ENCODE measurements around the gene WDR46.
A peak's percentile ranks its signal among the peaks of the same experiment; 100 is the strongest.

- TF ChIP-seq POLR2A (IDR thresholded peaks at IDR 0.05; ENCODE audit: low read length) (peak; percentile 80), GATA1 (IDR thresholded peaks at IDR 0.05; ENCODE audit: low read depth, low read length) (no peak)
These were observed 24.9 kb upstream of the WDR46 start, which contains the start of gene TAPBP for GRCh38 chr6:33313709-33314514.
